ENCODE data around the gene ADAM23. TPM values are rescaled to one million over a fixed set of nuclear protein-coding genes. Genes with fewer than 3 reads are reported as not detected.

The ADAM23 gene
- total RNA-seq, 2 experiments from 2014 or later: not detected

- no peaks in the 10 kb centered on the region for H3K4me1 Mint-ChIP-seq (ENCODE audit: low read depth)
- CTCF ChIA-PET: no interaction called here
- no peak for ATAC-seq
- H3K4me3 Mint-ChIP-seq: no peak overlapping the region
- H3K27ac Mint-ChIP-seq: no peak overlapping the region
- no peaks in the 10 kb centered on the region for H3K9me3 Mint-ChIP-seq (ENCODE audit: insufficient read depth)
- no peaks in the 10 kb centered on the region for H3K27me3 Mint-ChIP-seq (ENCODE audit: low read depth)
- POLR2A ChIA-PET: no interaction called here
- no peaks in the 10 kb centered on the region for H3K36me3 Mint-ChIP-seq (ENCODE audit: low read depth)
- no peak for DNase-seq
Observed at GRCh38 chr2:206635015-206635414, 191.7 kb downstream of the ADAM23 start.

GRCh38 chr2:206639636-206640035, 196.3 kb downstream of the ADAM23 start:
- H3K4me3 Mint-ChIP-seq: no peak overlapping the region
- ChIA-PET CTCF (no interaction called here), POLR2A (interaction anchor here (0.5 kb wide), 1 partner anchor 336 kb away, joined by 3 read pairs; no protein-coding TSS in a partner anchor)
- no peaks in the 10 kb centered on the region for H3K27me3 Mint-ChIP-seq (ENCODE audit: low read depth)
- no peak for ATAC-seq
- no peak overlapping the region for H3K27ac Mint-ChIP-seq
- no peaks in the 10 kb centered on the region for H3K36me3 Mint-ChIP-seq (ENCODE audit: low read depth)
- no peaks in the 10 kb centered on the region for H3K9me3 Mint-ChIP-seq (ENCODE audit: insufficient read depth)
- DNase-seq: no peak
- no peaks in the 10 kb centered on the region for H3K4me1 Mint-ChIP-seq (ENCODE audit: low read depth)

- ChIA-PET CTCF (no interaction called here), POLR2A (no interaction called here)
- no peak for ATAC-seq
- Mint-ChIP-seq H3K27ac (no peak overlapping the region), H3K4me3 (no peak overlapping the region), H3K36me3 (ENCODE audit: low read depth) (no peaks in the 10 kb centered on the region), H3K27me3 (ENCODE audit: low read depth) (no peaks in the 10 kb centered on the region), H3K4me1 (ENCODE audit: low read depth) (no peaks in the 10 kb centered on the region), H3K9me3 (ENCODE audit: insufficient read depth) (no peaks in the 10 kb centered on the region)
- no peak for DNase-seq
Observed at GRCh38 chr2:206641226-206641625, 197.9 kb downstream of the ADAM23 start.

GRCh38 chr2:206642075-206643025, 199.0 kb downstream of the ADAM23 start, which contains the start of gene FAM237A:
Gene FAM237A, plus strand, starts transcription at chr2:206642487. Its CDS starts 1,750 bp downstream, at chr2:206644237.
- H3K36me3 Mint-ChIP-seq (ENCODE audit: low read depth): no peaks in the 10 kb centered on the region
- no peaks in the 10 kb centered on the region for H3K27me3 Mint-ChIP-seq (ENCODE audit: low read depth)
- CTCF ChIA-PET: no interaction called here
- H3K9me3 Mint-ChIP-seq (ENCODE audit: insufficient read depth): no peaks in the 10 kb centered on the region
- H3K4me3 Mint-ChIP-seq: no peak within 1 kb of the TSS
- ATAC-seq (peak; percentile 61), DNase-seq (peak; percentile 51)
- H3K4me1 Mint-ChIP-seq (ENCODE audit: low read depth): no peaks in the 10 kb centered on the region
- H3K27ac Mint-ChIP-seq: no peak within 1 kb of the TSS
- POLR2A ChIA-PET: no interaction called here

GRCh38 chr2:206647985-206648384, 204.7 kb downstream of the ADAM23 start:
- Mint-ChIP-seq H3K27me3 (ENCODE audit: low read depth) (no peaks in the 10 kb centered on the region), H3K9me3 (ENCODE audit: insufficient read depth) (no peaks in the 10 kb centered on the region), H3K27ac (no peak overlapping the region), H3K36me3 (ENCODE audit: low read depth) (no peaks in the 10 kb centered on the region), H3K4me1 (ENCODE audit: low read depth) (no peaks in the 10 kb centered on the region), H3K4me3 (no peak overlapping the region)
- ATAC-seq (no peak), DNase-seq (no peak)
- ChIA-PET CTCF (no interaction called here), POLR2A (no interaction called here)

GRCh38 chr2:206657087-206657486, 213.8 kb downstream of the ADAM23 start:
- ATAC-seq (no peak), DNase-seq (no peak)
- H3K4me1 Mint-ChIP-seq (ENCODE audit: low read depth): no peaks in the 10 kb centered on the region
- no peak overlapping the region for H3K4me3 Mint-ChIP-seq
- no peaks in the 10 kb centered on the region for H3K9me3 Mint-ChIP-seq (ENCODE audit: insufficient read depth)
- ChIA-PET POLR2A (no interaction called here), CTCF (no interaction called here)
- H3K27me3 Mint-ChIP-seq (ENCODE audit: low read depth): no peaks in the 10 kb centered on the region
- no peak overlapping the region for H3K27ac Mint-ChIP-seq
- H3K36me3 Mint-ChIP-seq (ENCODE audit: low read depth): no peaks in the 10 kb centered on the region

GRCh38 chr2:206665251-206665650, 221.9 kb downstream of the ADAM23 start:
- Mint-ChIP-seq H3K36me3 (ENCODE audit: low read depth) (no peaks in the 10 kb centered on the region), H3K4me1 (ENCODE audit: low read depth) (no peaks in the 10 kb centered on the region), H3K27ac (no peak overlapping the region), H3K4me3 (no peak overlapping the region), H3K27me3 (ENCODE audit: low read depth) (peaks cover 6% of the 10 kb centered on the region), H3K9me3 (ENCODE audit: insufficient read depth) (no peaks in the 10 kb centered on the region)
- ATAC-seq (no peak), DNase-seq (no peak)
- ChIA-PET CTCF (no interaction called here), POLR2A (no interaction called here)

Other genes starting within 250 kb of the ADAM23 start
- gene ZDBF2, start 168.9 kb upstream of the ADAM23 start, total RNA-seq: 1 to 10 TPM; 3.2 to 4.3 TPM
- gene FAM237A, start 199.0 kb downstream of the ADAM23 start, total RNA-seq: not detected

Data from activated CD8-positive, alpha-beta T cell treated with anti-CD3 and anti-CD28 coated beads, Interleukin-2, amount 10 ng/mL, durations not matched to agents 7 days and 5 days (primary cell).